HepG2 (cell line): ENCODE results near the gene NDUFB7. TPM values are rescaled to one million over a fixed set of nuclear protein-coding genes. Genes with fewer than 3 reads are reported as not detected.
A peak's percentile ranks its signal among the peaks of the same experiment; 100 is the strongest.

Source experiments
- AKAP8 ChIP-seq: sonication (generic); formaldehyde crosslinking; IDR thresholded peaks from 2 replicates; pipeline ENCODE4 v1.5.1; 2020; ENCODE audit warnings: mild to moderate bottlenecking, missing genetic modification reagents
- FUBP1 ChIP-seq: sonication (generic); formaldehyde crosslinking; IDR thresholded peaks from 2 replicates; pipeline ENCODE4 v1.5.1; 2020; ENCODE audit warnings: missing genetic modification reagents, mild to moderate bottlenecking, borderline replicate concordance
- HMG20B ChIP-seq: conservative IDR thresholded peaks from 2 replicates; pipeline ENCODE4 v1.6.1; 2016; ENCODE audit warnings: missing genetic modification reagents, missing compliant biosample characterization
- HMGXB4 ChIP-seq, 2 experiments: sonication (generic) in 1 of 2; formaldehyde crosslinking in 1 of 2; IDR thresholded peaks; 2 replicates each; pipeline versions ENCODE4 v1.4.0 to v1.6.1; 2018 to 2020; ENCODE audit warnings: missing genetic modification reagents in 2 of 2, borderline replicate concordance in 1 of 2, low read depth in 1 of 2, mild to moderate bottlenecking in 1 of 2, missing biosample characterization in 1 of 2
- KLF9 ChIP-seq: IDR thresholded peaks from 2 replicates; pipeline ENCODE4 v1.6.1; 2016; ENCODE audit warnings: low read depth
- MAF1 ChIP-seq: sonication (generic); formaldehyde crosslinking; IDR thresholded peaks from 2 replicates; pipeline ENCODE4 v1.5.0; 2020; ENCODE audit warnings: missing genetic modification reagents, borderline replicate concordance
- MXI1 ChIP-seq: IDR thresholded peaks from 3 replicates; pipeline ENCODE4 v1.6.1; 2012; ENCODE audit warnings: low read depth, low read length, inconsistent platforms, borderline replicate concordance
- NFYB ChIP-seq: sonication (generic); formaldehyde crosslinking; IDR thresholded peaks from 2 replicates; pipeline ENCODE4 v1.4.0; 2020; ENCODE audit warnings: missing genetic modification reagents
- NR1H2 ChIP-seq: sonication (generic); formaldehyde crosslinking; IDR thresholded peaks from 2 replicates; pipeline ENCODE4 v1.8.1; 2022; ENCODE audit warnings: low read depth, missing genetic modification reagents, borderline replicate concordance
- SMARCE1 ChIP-seq: fragments of 450-650 bp; IDR thresholded peaks from 2 replicates; pipeline ENCODE4 v1.6.1; 2017; ENCODE audit warnings: borderline replicate concordance
- ZFX ChIP-seq: sonication (generic); formaldehyde crosslinking; IDR thresholded peaks from 2 replicates; pipeline ENCODE4 v1.4.0; 2020; ENCODE audit warnings: mild to moderate bottlenecking, low read depth, missing genetic modification reagents, moderate library complexity
- ZNF768 ChIP-seq: sonication (generic); formaldehyde crosslinking; IDR thresholded peaks from 2 replicates; pipeline ENCODE4 v1.4.0; 2020; ENCODE audit warnings: missing genetic modification reagents
- ZNF816 ChIP-seq: sonication (generic); formaldehyde crosslinking; IDR thresholded peaks from 2 replicates; pipeline ENCODE4 v1.8.0; 2022; ENCODE audit warnings: missing genetic modification reagents, mild to moderate bottlenecking, borderline replicate concordance
- ZSCAN31 ChIP-seq: sonication (generic); formaldehyde crosslinking; IDR thresholded peaks from 2 replicates; pipeline ENCODE4 v1.5.0; 2020; ENCODE audit warnings: low read depth, mild to moderate bottlenecking, missing genetic modification reagents
- polyA plus RNA-seq, 8 experiments: library from polyadenylated mRNA; depleted of rRNA in 3 of 8; stranded (reverse) in 7 of 8; unstranded in 1 of 8; fragments of >200 nt; fragmentation: Illumina TruSeq in 4 of 8; extraction: Trizol in 4 of 8; gene quantifications; 2 replicates each; pipeline versions ENCODE4 v1.2.1 to v1.2.3, GENCODE V29; 2011 to 2016; ENCODE audit warnings: low read depth in 4 of 8, missing spikeins in 1 of 8, mixed read lengths in 1 of 8; ENCODE audit not compliant: insufficient read depth in 1 of 8
- total RNA-seq, 5 experiments: library from RNA; depleted of rRNA; stranded (reverse); fragments of >200 nt; fragmentation: Illumina TruSeq; extraction: Trizol; gene quantifications; 2 replicates each; pipeline ENCODE4 v1.2.3, GENCODE V29; 2016; ENCODE audit warnings: low read depth in 1 of 5
- TF ChIP-seq, protein P1 (sequence below): sonication (generic); formaldehyde crosslinking; conservative IDR thresholded peaks from 2 replicates; pipeline ENCODE4 v1.4.0; 2020; ENCODE audit warnings: mild to moderate bottlenecking, missing genetic modification reagents, moderate library complexity
- TF ChIP-seq, protein P2 (sequence below): sonication (generic); formaldehyde crosslinking; IDR thresholded peaks from 2 replicates; pipeline ENCODE4 v1.9.0; 2021; ENCODE audit warnings: missing genetic modification reagents, borderline replicate concordance
- TF ChIP-seq, protein P3 (sequence below): IDR thresholded peaks from 2 replicates; pipeline ENCODE4 v1.6.1; 2018; ENCODE audit warnings: missing genetic modification reagents

The NDUFB7 gene
- total and polyA plus RNA-seq, 2 of the 13 experiments (the other 11 are each of a cell fraction or from before 2014, with no cell fraction given): 156 to 198 TPM

DNA sequence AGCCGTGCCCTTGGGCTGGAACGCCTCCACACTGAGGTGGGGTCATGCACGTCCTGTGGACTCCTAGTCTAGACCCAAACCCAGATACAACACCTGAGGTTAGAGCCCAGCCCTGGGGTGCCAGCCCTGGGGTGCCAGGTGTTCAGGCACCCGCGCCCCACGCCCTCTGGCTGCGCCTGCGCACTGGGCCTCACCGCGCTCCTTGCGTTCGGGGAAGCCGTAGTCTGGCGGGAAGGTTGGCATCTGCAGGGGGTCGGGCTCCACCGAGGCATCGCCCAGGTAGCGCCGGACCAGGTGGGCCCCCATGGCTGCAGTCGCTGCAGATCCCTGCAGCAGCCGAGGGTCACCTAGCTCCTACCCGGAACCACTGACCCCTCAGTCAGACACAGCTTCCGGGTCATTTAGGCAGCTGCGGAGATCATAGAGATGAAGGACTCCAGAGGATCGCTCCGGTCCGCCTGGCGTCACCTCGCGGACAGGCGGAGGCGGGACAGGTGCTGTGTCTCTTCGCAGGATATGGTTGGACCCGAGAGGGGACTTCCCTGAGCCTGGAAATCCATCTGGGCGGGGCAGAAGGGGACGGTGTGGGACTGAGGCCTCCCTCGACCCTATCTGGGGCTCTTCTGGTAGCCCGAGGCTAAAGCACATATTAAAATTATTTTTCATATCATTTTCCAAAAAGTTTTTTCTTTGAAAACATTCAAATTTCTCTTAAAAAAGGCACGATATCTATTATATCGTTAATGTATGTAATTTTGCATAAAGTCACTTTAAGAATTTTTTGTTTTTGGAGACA, at the start of gene NDUFB7 (continued):
- no peak for TF ChIP-seq ZNF816 (CRISPR knock-in tag)
- TF ChIP-seq ZFX (CRISPR knock-in tag): peak; percentile 91
- no peak for TF ChIP-seq AKAP8 (CRISPR knock-in tag)
- TF ChIP-seq, protein P1, sequence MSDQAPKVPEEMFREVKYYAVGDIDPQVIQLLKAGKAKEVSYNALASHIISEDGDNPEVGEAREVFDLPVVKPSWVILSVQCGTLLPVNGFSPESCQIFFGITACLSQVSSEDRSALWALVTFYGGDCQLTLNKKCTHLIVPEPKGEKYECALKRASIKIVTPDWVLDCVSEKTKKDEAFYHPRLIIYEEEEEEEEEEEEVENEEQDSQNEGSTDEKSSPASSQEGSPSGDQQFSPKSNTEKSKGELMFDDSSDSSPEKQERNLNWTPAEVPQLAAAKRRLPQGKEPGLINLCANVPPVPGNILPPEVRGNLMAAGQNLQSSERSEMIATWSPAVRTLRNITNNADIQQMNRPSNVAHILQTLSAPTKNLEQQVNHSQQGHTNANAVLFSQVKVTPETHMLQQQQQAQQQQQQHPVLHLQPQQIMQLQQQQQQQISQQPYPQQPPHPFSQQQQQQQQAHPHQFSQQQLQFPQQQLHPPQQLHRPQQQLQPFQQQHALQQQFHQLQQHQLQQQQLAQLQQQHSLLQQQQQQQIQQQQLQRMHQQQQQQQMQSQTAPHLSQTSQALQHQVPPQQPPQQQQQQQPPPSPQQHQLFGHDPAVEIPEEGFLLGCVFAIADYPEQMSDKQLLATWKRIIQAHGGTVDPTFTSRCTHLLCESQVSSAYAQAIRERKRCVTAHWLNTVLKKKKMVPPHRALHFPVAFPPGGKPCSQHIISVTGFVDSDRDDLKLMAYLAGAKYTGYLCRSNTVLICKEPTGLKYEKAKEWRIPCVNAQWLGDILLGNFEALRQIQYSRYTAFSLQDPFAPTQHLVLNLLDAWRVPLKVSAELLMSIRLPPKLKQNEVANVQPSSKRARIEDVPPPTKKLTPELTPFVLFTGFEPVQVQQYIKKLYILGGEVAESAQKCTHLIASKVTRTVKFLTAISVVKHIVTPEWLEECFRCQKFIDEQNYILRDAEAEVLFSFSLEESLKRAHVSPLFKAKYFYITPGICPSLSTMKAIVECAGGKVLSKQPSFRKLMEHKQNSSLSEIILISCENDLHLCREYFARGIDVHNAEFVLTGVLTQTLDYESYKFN (CRISPR knock-in tag): peak; percentile 56; the same call in 1 of the 2 replicates
- TF ChIP-seq MXI1: peak; percentile 50; the same call in 1 of the 3 replicates
- 0 out of 2 replicates have a peak, but pooled peaks have one; percentile 68 for TF ChIP-seq ZSCAN31 (CRISPR knock-in tag)
- no peak for TF ChIP-seq NR1H2 (CRISPR knock-in tag)
- TF ChIP-seq NFYB: 0 out of 2 replicates have a peak, but pooled peaks have one; percentile 14
- peak; percentile 90; the same call in 1 of the 2 replicates for TF ChIP-seq FUBP1 (CRISPR knock-in tag)
- no peak for TF ChIP-seq SMARCE1
- TF ChIP-seq, protein P2, sequence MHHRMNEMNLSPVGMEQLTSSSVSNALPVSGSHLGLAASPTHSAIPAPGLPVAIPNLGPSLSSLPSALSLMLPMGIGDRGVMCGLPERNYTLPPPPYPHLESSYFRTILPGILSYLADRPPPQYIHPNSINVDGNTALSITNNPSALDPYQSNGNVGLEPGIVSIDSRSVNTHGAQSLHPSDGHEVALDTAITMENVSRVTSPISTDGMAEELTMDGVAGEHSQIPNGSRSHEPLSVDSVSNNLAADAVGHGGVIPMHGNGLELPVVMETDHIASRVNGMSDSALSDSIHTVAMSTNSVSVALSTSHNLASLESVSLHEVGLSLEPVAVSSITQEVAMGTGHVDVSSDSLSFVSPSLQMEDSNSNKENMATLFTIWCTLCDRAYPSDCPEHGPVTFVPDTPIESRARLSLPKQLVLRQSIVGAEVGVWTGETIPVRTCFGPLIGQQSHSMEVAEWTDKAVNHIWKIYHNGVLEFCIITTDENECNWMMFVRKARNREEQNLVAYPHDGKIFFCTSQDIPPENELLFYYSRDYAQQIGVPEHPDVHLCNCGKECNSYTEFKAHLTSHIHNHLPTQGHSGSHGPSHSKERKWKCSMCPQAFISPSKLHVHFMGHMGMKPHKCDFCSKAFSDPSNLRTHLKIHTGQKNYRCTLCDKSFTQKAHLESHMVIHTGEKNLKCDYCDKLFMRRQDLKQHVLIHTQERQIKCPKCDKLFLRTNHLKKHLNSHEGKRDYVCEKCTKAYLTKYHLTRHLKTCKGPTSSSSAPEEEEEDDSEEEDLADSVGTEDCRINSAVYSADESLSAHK (CRISPR knock-in tag): 0 out of 2 replicates have a peak, but pooled peaks have one; percentile 52
- TF ChIP-seq, protein P3, sequence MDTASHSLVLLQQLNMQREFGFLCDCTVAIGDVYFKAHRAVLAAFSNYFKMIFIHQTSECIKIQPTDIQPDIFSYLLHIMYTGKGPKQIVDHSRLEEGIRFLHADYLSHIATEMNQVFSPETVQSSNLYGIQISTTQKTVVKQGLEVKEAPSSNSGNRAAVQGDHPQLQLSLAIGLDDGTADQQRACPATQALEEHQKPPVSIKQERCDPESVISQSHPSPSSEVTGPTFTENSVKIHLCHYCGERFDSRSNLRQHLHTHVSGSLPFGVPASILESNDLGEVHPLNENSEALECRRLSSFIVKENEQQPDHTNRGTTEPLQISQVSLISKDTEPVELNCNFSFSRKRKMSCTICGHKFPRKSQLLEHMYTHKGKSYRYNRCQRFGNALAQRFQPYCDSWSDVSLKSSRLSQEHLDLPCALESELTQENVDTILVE (CRISPR knock-in tag): peak; percentile 93
- TF ChIP-seq MAF1 (CRISPR knock-in tag): peak; percentile 90; the same call in 1 of the 2 replicates
- TF ChIP-seq HMGXB4 (CRISPR knock-in tag; IDR thresholded peaks at IDR 0.05; ENCODE audit: borderline replicate concordance in 1 of 2, low read depth in 1 of 2): peak; percentile 94
- no peak for TF ChIP-seq HMG20B (CRISPR knock-in tag)
- peak; percentile 73 for TF ChIP-seq ZNF768 (CRISPR knock-in tag)
- 0 out of 2 replicates have a peak, but pooled peaks have one; percentile 53 for TF ChIP-seq KLF9 (CRISPR knock-in tag)
